Measurements from ENCODE around the gene ABHD12B. TPM values are rescaled to one million over a fixed set of nuclear protein-coding genes. Genes with fewer than 3 reads are reported as not detected.

ABHD12B gene, protein sequence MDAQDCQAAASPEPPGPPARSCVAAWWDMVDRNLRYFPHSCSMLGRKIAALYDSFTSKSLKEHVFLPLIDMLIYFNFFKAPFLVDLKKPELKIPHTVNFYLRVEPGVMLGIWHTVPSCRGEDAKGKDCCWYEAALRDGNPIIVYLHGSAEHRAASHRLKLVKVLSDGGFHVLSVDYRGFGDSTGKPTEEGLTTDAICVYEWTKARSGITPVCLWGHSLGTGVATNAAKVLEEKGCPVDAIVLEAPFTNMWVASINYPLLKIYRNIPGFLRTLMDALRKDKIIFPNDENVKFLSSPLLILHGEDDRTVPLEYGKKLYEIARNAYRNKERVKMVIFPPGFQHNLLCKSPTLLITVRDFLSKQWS
- polyA plus RNA-seq (2012; rRNA removed) = not detected in 2 replicates
- not detected in 2 replicates for polyA plus RNA-seq (2012; cell fraction: cytosol; rRNA removed)
- not detected in 2 replicates for polyA plus RNA-seq (2012; cell fraction: nucleus; rRNA removed)

DNA sequence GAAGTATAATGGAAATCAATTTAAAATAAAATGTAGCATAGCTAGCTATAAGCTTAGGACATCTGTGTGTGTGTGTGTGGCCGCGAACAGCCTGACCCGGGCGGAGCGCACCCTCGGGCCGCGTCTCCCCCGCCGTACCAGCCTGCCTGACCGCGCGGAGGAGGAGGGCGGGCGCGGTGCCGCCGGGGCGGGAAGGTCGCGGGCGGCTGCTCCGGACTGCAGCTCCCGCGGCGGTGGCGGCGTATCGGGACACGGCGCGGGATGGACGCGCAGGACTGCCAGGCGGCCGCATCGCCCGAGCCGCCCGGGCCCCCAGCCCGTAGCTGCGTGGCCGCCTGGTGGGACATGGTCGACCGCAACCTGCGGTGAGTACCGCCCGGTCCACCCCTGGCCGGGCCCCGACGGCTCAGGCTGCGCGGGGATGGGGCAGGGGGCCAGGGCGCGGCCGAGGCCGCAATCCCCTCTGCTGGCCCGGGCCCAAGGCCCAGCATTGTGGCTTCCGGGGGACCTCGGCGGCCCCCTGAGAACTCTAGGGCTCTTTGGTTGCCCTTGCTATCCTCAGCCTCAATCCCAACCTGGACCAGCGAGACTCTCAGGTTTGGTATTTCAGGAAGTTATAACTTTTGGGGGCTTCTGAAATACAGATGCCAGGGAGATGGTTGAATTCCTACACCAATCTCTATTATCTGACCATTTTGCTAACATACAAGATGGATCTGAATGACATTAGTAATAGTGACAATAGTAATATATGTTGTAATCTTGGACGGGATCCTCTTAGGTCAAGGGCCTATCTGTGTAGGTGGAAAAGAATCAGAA lies at the start of gene ABHD12B:
Gene ABHD12B, plus strand, starts transcription at position 140 of the 819 bp plus-strand sequence. Its CDS starts 122 bp downstream, at position 262.
- no peak for TF ChIP-seq TCF12 (IDR thresholded peaks at IDR 0.05)
- no peak for TF ChIP-seq SMC3 (IDR thresholded peaks at IDR 0.05; ENCODE audit: low read depth, low read length)
- TF ChIP-seq RFX5 (IDR thresholded peaks at IDR 0.05; ENCODE audit: low read length) = no peak
- TF ChIP-seq, protein P1, sequence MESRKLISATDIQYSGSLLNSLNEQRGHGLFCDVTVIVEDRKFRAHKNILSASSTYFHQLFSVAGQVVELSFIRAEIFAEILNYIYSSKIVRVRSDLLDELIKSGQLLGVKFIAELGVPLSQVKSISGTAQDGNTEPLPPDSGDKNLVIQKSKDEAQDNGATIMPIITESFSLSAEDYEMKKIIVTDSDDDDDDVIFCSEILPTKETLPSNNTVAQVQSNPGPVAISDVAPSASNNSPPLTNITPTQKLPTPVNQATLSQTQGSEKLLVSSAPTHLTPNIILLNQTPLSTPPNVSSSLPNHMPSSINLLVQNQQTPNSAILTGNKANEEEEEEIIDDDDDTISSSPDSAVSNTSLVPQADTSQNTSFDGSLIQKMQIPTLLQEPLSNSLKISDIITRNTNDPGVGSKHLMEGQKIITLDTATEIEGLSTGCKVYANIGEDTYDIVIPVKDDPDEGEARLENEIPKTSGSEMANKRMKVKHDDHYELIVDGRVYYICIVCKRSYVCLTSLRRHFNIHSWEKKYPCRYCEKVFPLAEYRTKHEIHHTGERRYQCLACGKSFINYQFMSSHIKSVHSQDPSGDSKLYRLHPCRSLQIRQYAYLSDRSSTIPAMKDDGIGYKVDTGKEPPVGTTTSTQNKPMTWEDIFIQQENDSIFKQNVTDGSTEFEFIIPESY (IDR thresholded peaks at IDR 0.05; ENCODE audit: borderline replicate concordance, low read depth) = no peak
- no peak for TF ChIP-seq FOXM1 (IDR thresholded peaks at IDR 0.05; ENCODE audit: low read depth)
- no peak for TF ChIP-seq SIN3A (IDR thresholded peaks at IDR 0.05; ENCODE audit: borderline replicate concordance, low read depth, low read length)
- TF ChIP-seq MXI1 (IDR thresholded peaks at IDR 0.05; ENCODE audit: low read depth, low read length) = no peak
- TF ChIP-seq FOXJ3 (CRISPR knock-in tag; IDR thresholded peaks at IDR 0.05) = no peak
- no peak for TF ChIP-seq GABPA (IDR thresholded peaks at IDR 0.05; ENCODE audit: low read depth)
- H3K36me3 ChIP-seq (replicated peaks in 1 of 2; ENCODE audit: control insufficient read depth in 1 of 2, insufficient read depth in 2 of 2, low read length in 1 of 2) = no peaks in the 10 kb centered on the region

DNA sequence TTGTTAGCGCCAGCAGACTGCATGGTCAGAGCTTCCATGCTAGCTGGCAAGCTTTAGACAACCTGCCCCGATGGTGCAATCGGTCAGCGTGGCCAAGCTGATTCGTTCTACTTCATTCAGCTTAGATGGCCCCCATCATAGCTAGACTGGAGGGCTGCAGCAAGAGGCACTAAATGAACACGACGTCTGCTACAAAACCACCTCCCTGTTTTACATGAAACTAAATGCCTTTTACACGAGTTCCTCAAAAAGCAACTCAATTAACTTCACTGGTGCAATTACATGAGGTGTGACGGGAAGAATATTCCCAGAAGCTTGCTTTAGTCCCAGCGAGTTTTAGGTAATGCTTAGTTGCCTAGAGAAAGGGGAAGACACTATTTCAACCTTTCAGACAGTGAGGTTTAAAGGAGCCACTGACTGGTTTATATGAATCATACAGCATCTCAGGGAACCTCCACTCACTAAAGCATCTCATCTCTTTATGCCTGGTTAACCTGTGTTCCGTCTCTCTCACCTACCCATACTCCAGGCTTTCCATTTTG lies 49.3 kb upstream of the ABHD12B start:
- no peak overlapping the region for H3K27ac ChIP-seq (ENCODE audit: low read depth in 2 of 2, low read length in 1 of 2)
- ChIA-PET CTCF (interaction anchor here (1.2 kb wide), 1 partner anchor 37 kb away, joined by 5 read pairs; no protein-coding TSS in a partner anchor), POLR2A (interaction anchor here (0.6 kb wide), 1 partner anchor 50 kb away, joined by 3 read pairs; the partner anchor contains the start of gene ABHD12B)
- peaks cover 66% of the 10 kb centered on the region for H4K20me1 ChIP-seq (ENCODE audit: insufficient read depth)
- no peak overlapping the region for H3K9ac ChIP-seq
- no peak overlapping the region for H3K4me2 ChIP-seq
- H3K27me3 ChIP-seq (ENCODE audit: insufficient read depth) = no peaks in the 10 kb centered on the region
- 86% methylated on average over 9 of the region's 11 CpGs for WGBS (ENCODE audit: low lambda C conversion rate)
- H3F3A ChIP-seq (replicated peaks; ENCODE audit: insufficient read depth) = peaks cover under 1% of the 10 kb centered on the region
- peaks cover 2 to 16% of the 10 kb centered on the region in 2 experiments; a peak in 2 of 4 replicates for H3K4me1 ChIP-seq (ENCODE audit: control insufficient read depth in 1 of 2, insufficient read depth in 2 of 2, low read depth in 1 of 2, low read length in 1 of 2)
- H3K79me2 ChIP-seq (ENCODE audit: insufficient read depth) = peaks cover 100% of the 10 kb centered on the region
- no peak overlapping the region for H2AFZ ChIP-seq (ENCODE audit: low read depth)
- no peak overlapping the region for H3K4me3 ChIP-seq (ENCODE audit: low read depth in 2 of 2, low read length in 1 of 2)
- H3K9me2 ChIP-seq = no peaks in the 10 kb centered on the region
- TF ChIP-seq TEAD4 (IDR thresholded peaks at IDR 0.05; ENCODE audit: borderline replicate concordance, insufficient read depth) = no peak
- no peak for TF ChIP-seq ELF1 (IDR thresholded peaks at IDR 0.05)
- TF ChIP-seq, protein P1 (IDR thresholded peaks at IDR 0.05; ENCODE audit: borderline replicate concordance, low read depth) = no peak
- no peak for TF ChIP-seq RFX5 (IDR thresholded peaks at IDR 0.05; ENCODE audit: low read length)
- TF ChIP-seq YY1 (IDR thresholded peaks at IDR 0.05; ENCODE audit: low read depth) = no peak
- no peak for TF ChIP-seq FOXJ3 (CRISPR knock-in tag; IDR thresholded peaks at IDR 0.05)
- H3K9me3 ChIP-seq = no peaks in the 10 kb centered on the region
- no peak for DNase-seq
- peaks cover 10 to 11% of the 10 kb centered on the region in 2 experiments for H3K36me3 ChIP-seq (replicated peaks in 1 of 2; ENCODE audit: control insufficient read depth in 1 of 2, insufficient read depth in 2 of 2, low read length in 1 of 2)

More for the DNA sequence above, at the start of gene ABHD12B:
- Histone ChIP-seq H3F3A (replicated peaks; ENCODE audit: insufficient read depth) (no peaks in the 10 kb centered on the region), H4K20me1 (ENCODE audit: insufficient read depth) (no peaks in the 10 kb centered on the region), H3K9ac (no peak within 1 kb of the TSS), H3K4me1 (ENCODE audit: control insufficient read depth in 1 of 2, insufficient read depth in 2 of 2, low read depth in 1 of 2, low read length in 1 of 2) (no peaks in the 10 kb centered on the region; a peak in 1 of 4 replicates), H2AFZ (ENCODE audit: low read depth) (no peak within 1 kb of the TSS), H3K9me3 (no peaks in the 10 kb centered on the region), H3K27ac (ENCODE audit: low read depth in 2 of 2, low read length in 1 of 2) (no peak within 1 kb of the TSS), H3K9me2 (no peaks in the 10 kb centered on the region), H3K79me2 (ENCODE audit: insufficient read depth) (no peaks in the 10 kb centered on the region), H3K4me3 (ENCODE audit: low read depth in 2 of 2, low read length in 1 of 2) (no peak within 1 kb of the TSS), H3K27me3 (ENCODE audit: insufficient read depth) (no peaks in the 10 kb centered on the region), H3K4me2 (no peak within 1 kb of the TSS)
- DNase-seq = peak; percentile 73
- ChIA-PET CTCF (interaction anchor here (1.2 to 1.7 kb wide), 3 partner anchors 12 to 18 kb away, joined by 3 to 7 read pairs (median 4); no protein-coding TSS in a partner anchor), POLR2A (interaction anchor here (0.6 kb wide), 1 partner anchor 49 kb away, joined by 3 read pairs; no protein-coding TSS in a partner anchor)
- 44% methylated on average over 29 of the region's 63 CpGs for WGBS (ENCODE audit: low lambda C conversion rate)
